ENCODE data around the gene PSTPIP2. TPM values are rescaled to one million over a fixed set of nuclear protein-coding genes. Genes with fewer than 3 reads are reported as not detected.
A peak's percentile ranks its signal among the peaks of the same experiment; 100 is the strongest.

PSTPIP2 gene
- total RNA-seq, 1 donor from 2014 or later: 1.6 TPM

- H3K27ac ChIP-seq: peak overlapping the region in 1 of 2 donors; percentile 3
- DNase-seq (ENCODE audit: low spot score in 2 of 2): no peak
- TF ChIP-seq CTCF (IDR thresholded peaks at IDR 0.05): no peak
- peaks cover 4 to 8% of the 10 kb centered on the region in 2 donors for H3K4me1 ChIP-seq
- H3K27me3 ChIP-seq: no peaks in the 10 kb centered on the region
- no peak overlapping the region for H3K4me3 ChIP-seq
- H3K9me3 ChIP-seq: no peaks in the 10 kb centered on the region
- no peaks in the 10 kb centered on the region for H3K36me3 ChIP-seq
- intact Hi-C loops (cut with DNase I): no loop called here
Measured at GRCh38 chr18:46068763-46069162, 3.3 kb downstream of the PSTPIP2 start.

- TF ChIP-seq CTCF (IDR thresholded peaks at IDR 0.05): no peak
- Histone ChIP-seq H3K36me3 (no peaks in the 10 kb centered on the region), H3K9me3 (no peaks in the 10 kb centered on the region), H3K27me3 (no peaks in the 10 kb centered on the region), H3K4me1 (peaks cover 2 to 3% of the 10 kb centered on the region in 2 donors), H3K4me3 (no peak overlapping the region), H3K27ac (peak overlapping the region in 1 of 2 donors; percentile 3)
- intact Hi-C loops (cut with DNase I): no loop called here
- DNase-seq (ENCODE audit: low spot score in 2 of 2): no peak
Measured at GRCh38 chr18:46067438-46068007, 4.5 kb downstream of the PSTPIP2 start.

GRCh38 chr18:46062781-46063180 lies 9.3 kb downstream of the PSTPIP2 start:
- DNase-seq (ENCODE audit: low spot score in 2 of 2): no peak
- H3K9me3 ChIP-seq: no peaks in the 10 kb centered on the region
- no peaks in the 10 kb centered on the region for H3K4me1 ChIP-seq
- no peaks in the 10 kb centered on the region for H3K36me3 ChIP-seq
- H3K27me3 ChIP-seq: no peaks in the 10 kb centered on the region
- no peak overlapping the region for H3K4me3 ChIP-seq
- intact Hi-C loops (cut with DNase I): no loop called here
- H3K27ac ChIP-seq: no peak overlapping the region
- TF ChIP-seq CTCF (IDR thresholded peaks at IDR 0.05): no peak

- H3K27me3 ChIP-seq: no peaks in the 10 kb centered on the region
- no peaks in the 10 kb centered on the region for H3K9me3 ChIP-seq
- H3K27ac ChIP-seq: no peak overlapping the region
- no peaks in the 10 kb centered on the region for H3K4me1 ChIP-seq
- DNase-seq (ENCODE audit: low spot score in 2 of 2): no peak
- TF ChIP-seq CTCF (IDR thresholded peaks at IDR 0.05): no peak
- intact Hi-C loops (cut with DNase I): no loop called here
- H3K36me3 ChIP-seq: no peaks in the 10 kb centered on the region
- no peak overlapping the region for H3K4me3 ChIP-seq
Measured at GRCh38 chr18:46061796-46062195, 10.3 kb downstream of the PSTPIP2 start.

- no peak for DNase-seq (ENCODE audit: low spot score in 2 of 2)
- Histone ChIP-seq H3K4me3 (no peak overlapping the region), H3K27ac (no peak overlapping the region), H3K4me1 (no peaks in the 10 kb centered on the region), H3K36me3 (no peaks in the 10 kb centered on the region), H3K9me3 (no peaks in the 10 kb centered on the region), H3K27me3 (no peaks in the 10 kb centered on the region)
- intact Hi-C loops (cut with DNase I): no loop called here
- no peak for TF ChIP-seq CTCF (IDR thresholded peaks at IDR 0.05)
Measured at GRCh38 chr18:46061387-46061786, 10.7 kb downstream of the PSTPIP2 start.

GRCh38 chr18:46060359-46060841 lies 11.7 kb downstream of the PSTPIP2 start:
- Histone ChIP-seq H3K4me3 (no peak overlapping the region), H3K4me1 (no peaks in the 10 kb centered on the region), H3K27me3 (no peaks in the 10 kb centered on the region), H3K27ac (no peak overlapping the region), H3K9me3 (no peaks in the 10 kb centered on the region), H3K36me3 (no peaks in the 10 kb centered on the region)
- intact Hi-C loops (cut with DNase I): no loop called here
- no peak for TF ChIP-seq CTCF (IDR thresholded peaks at IDR 0.05)
- no peak for DNase-seq (ENCODE audit: low spot score in 2 of 2)

Measured in ascending aorta (tissue), 2 donors.